Naive B cell (primary cell): ENCODE data around the gene DPYD. TPM values are rescaled to one million over a fixed set of nuclear protein-coding genes. Genes with fewer than 3 reads are reported as not detected.

ENCODE experiments used
- ATAC-seq, 2 donors: fragments of 150-1000 bp; cut with Tn5 transposase; 2 replicates each; pipeline ENCODE4 v1.10.0; 2021; ENCODE audit warnings: low read depth in 2 of 2, mild to moderate bottlenecking in 2 of 2, moderate library complexity in 2 of 2
- DNase-seq: peaks from one replicate; pipeline ENCODE4 v3.0.0; 2022
- H3K27ac Mint-ChIP-seq, 6 donors: one replicate each; pipeline ENCODE4 v1.8.0; 2020 to 2022; ENCODE audit warnings: mild to moderate bottlenecking in 6 of 6, mixed read lengths in 6 of 6, moderate library complexity in 5 of 6, inconsistent platforms in 2 of 6
- H3K27me3 Mint-ChIP-seq, 3 donors: one replicate each; pipeline ENCODE4 v1.8.0; 2021 to 2022; ENCODE audit warnings: mixed read lengths in 3 of 3, mild to moderate bottlenecking in 1 of 3
- H3K36me3 Mint-ChIP-seq, 2 donors: one replicate each; pipeline ENCODE4 v1.8.0; 2020 to 2022; ENCODE audit warnings: mixed read lengths in 2 of 2, inconsistent platforms in 1 of 2, mild to moderate bottlenecking in 1 of 2
- H3K4me1 Mint-ChIP-seq, 3 donors: one replicate each; pipeline ENCODE4 v1.8.0; 2020 to 2022; ENCODE audit warnings: mixed read lengths in 3 of 3, inconsistent platforms in 1 of 3, mild to moderate bottlenecking in 1 of 3, moderate library complexity in 1 of 3
- H3K4me3 Mint-ChIP-seq, 8 donors: one replicate each; pipeline ENCODE4 v1.8.0; 2020 to 2022; ENCODE audit warnings: mild to moderate bottlenecking in 8 of 8, mixed read lengths in 8 of 8, moderate library complexity in 8 of 8, inconsistent platforms in 2 of 8
- H3K9me3 Mint-ChIP-seq, 7 donors: one replicate each; pipeline ENCODE4 v1.8.0; 2020 to 2022; ENCODE audit warnings: mixed read lengths in 7 of 7, mild to moderate bottlenecking in 5 of 7, inconsistent platforms in 2 of 7, moderate library complexity in 1 of 7
- polyA plus RNA-seq, 6 donors: library from polyadenylated mRNA; unstranded; fragments of 300-500 nt; fragmentation: Illumina TruSeq; gene quantifications; one replicate each; pipeline ENCODE4 v1.2.3, GENCODE V29; 2021; ENCODE audit warnings: low read depth in 6 of 6

Gene DPYD
- polyA plus RNA-seq, 6 donors from 2014 or later, result 13.9 to 24.6 (median 19.1) TPM

- H3K27ac Mint-ChIP-seq, result no peak overlapping the region
- no peak for ATAC-seq
- H3K36me3 Mint-ChIP-seq, result no peaks in the 10 kb centered on the region
- no peak for DNase-seq
- no peak overlapping the region for H3K4me3 Mint-ChIP-seq
- H3K9me3 Mint-ChIP-seq, result no peaks in the 10 kb centered on the region
- no peaks in the 10 kb centered on the region for H3K4me1 Mint-ChIP-seq
- no peaks in the 10 kb centered on the region for H3K27me3 Mint-ChIP-seq
Measured at GRCh38 chr1:97499667-97500066, 421.2 kb downstream of the DPYD start.

GRCh38 chr1:97489834-97490233, 431.0 kb downstream of the DPYD start:
- H3K27me3 Mint-ChIP-seq, result no peaks in the 10 kb centered on the region
- no peaks in the 10 kb centered on the region for H3K9me3 Mint-ChIP-seq
- peaks cover 0 to 8% (median 0%) of the 10 kb centered on the region in 3 donors for H3K4me1 Mint-ChIP-seq
- H3K4me3 Mint-ChIP-seq, result no peak overlapping the region
- no peak for ATAC-seq
- no peak for DNase-seq
- H3K27ac Mint-ChIP-seq, result no peak overlapping the region
- H3K36me3 Mint-ChIP-seq, result no peaks in the 10 kb centered on the region

GRCh38 chr1:97488530-97488929, 432.3 kb downstream of the DPYD start:
- ATAC-seq (no peak), DNase-seq (no peak)
- Mint-ChIP-seq H3K9me3 (no peaks in the 10 kb centered on the region), H3K4me3 (peak overlapping the region in 1 of 8 donors; percentile 5), H3K27me3 (no peaks in the 10 kb centered on the region), H3K36me3 (no peaks in the 10 kb centered on the region), H3K4me1 (peaks cover 0 to 4% (median 0%) of the 10 kb centered on the region in 3 donors), H3K27ac (peak overlapping the region in 1 of 6 donors; percentile 62)

GRCh38 chr1:97482022-97482421, 438.8 kb downstream of the DPYD start:
- Mint-ChIP-seq H3K27ac (no peak overlapping the region), H3K36me3 (peaks cover 9 to 13% of the 10 kb centered on the region in 2 donors), H3K9me3 (peaks cover 0 to 10% (median 3%) of the 10 kb centered on the region in 7 donors), H3K4me3 (no peak overlapping the region), H3K27me3 (no peaks in the 10 kb centered on the region), H3K4me1 (no peaks in the 10 kb centered on the region)
- no peak for ATAC-seq
- DNase-seq, result no peak

- no peaks in the 10 kb centered on the region for H3K27me3 Mint-ChIP-seq
- peaks cover 14 to 30% of the 10 kb centered on the region in 2 donors for H3K36me3 Mint-ChIP-seq
- DNase-seq, result no peak
- no peak overlapping the region for H3K4me3 Mint-ChIP-seq
- H3K27ac Mint-ChIP-seq, result peak overlapping the region in 2 of 6 donors; percentile 37 to 70
- ATAC-seq, result no peak
- peaks cover 9 to 13% (median 10%) of the 10 kb centered on the region in 3 donors for H3K4me1 Mint-ChIP-seq
- peaks cover 0 to 23% (median 11%) of the 10 kb centered on the region in 7 donors for H3K9me3 Mint-ChIP-seq
Measured at GRCh38 chr1:97467445-97467844, 453.4 kb downstream of the DPYD start.

GRCh38 chr1:97464305-97464704, 456.5 kb downstream of the DPYD start:
- no peak overlapping the region for H3K4me3 Mint-ChIP-seq
- peaks cover 14 to 25% of the 10 kb centered on the region in 2 donors for H3K36me3 Mint-ChIP-seq
- no peak for ATAC-seq
- H3K27ac Mint-ChIP-seq, result no peak overlapping the region
- peaks cover 14 to 29% (median 28%) of the 10 kb centered on the region in 3 donors for H3K4me1 Mint-ChIP-seq
- no peaks in the 10 kb centered on the region for H3K27me3 Mint-ChIP-seq
- H3K9me3 Mint-ChIP-seq, result peaks cover 0 to 23% (median 11%) of the 10 kb centered on the region in 7 donors
- no peak for DNase-seq

GRCh38 chr1:97461782-97462181, 459.1 kb downstream of the DPYD start:
- Mint-ChIP-seq H3K4me3 (peak overlapping the region in 2 of 8 donors; percentile 20 to 71), H3K4me1 (peaks cover 14 to 29% (median 28%) of the 10 kb centered on the region in 3 donors), H3K27me3 (no peaks in the 10 kb centered on the region), H3K9me3 (peaks cover 0 to 18% (median 8%) of the 10 kb centered on the region in 7 donors), H3K27ac (peak overlapping the region in 1 of 6 donors; percentile 79), H3K36me3 (peaks cover 7 to 10% of the 10 kb centered on the region in 2 donors)
- DNase-seq, result peak; percentile 7
- peak; percentile 47 to 50 for ATAC-seq

GRCh38 chr1:97457446-97458089, 463.3 kb downstream of the DPYD start:
- H3K36me3 Mint-ChIP-seq, result no peaks in the 10 kb centered on the region
- no peak overlapping the region for H3K27ac Mint-ChIP-seq
- H3K4me1 Mint-ChIP-seq, result peaks cover 4 to 20% (median 17%) of the 10 kb centered on the region in 3 donors
- ATAC-seq (no peak), DNase-seq (no peak)
- no peak overlapping the region for H3K4me3 Mint-ChIP-seq
- H3K9me3 Mint-ChIP-seq, result no peaks in the 10 kb centered on the region
- H3K27me3 Mint-ChIP-seq, result no peaks in the 10 kb centered on the region

GRCh38 chr1:97451944-97452343, 468.9 kb downstream of the DPYD start:
- Mint-ChIP-seq H3K27ac (no peak overlapping the region), H3K27me3 (no peaks in the 10 kb centered on the region), H3K36me3 (peaks cover 8 to 16% of the 10 kb centered on the region in 2 donors), H3K4me3 (no peak overlapping the region), H3K9me3 (no peaks in the 10 kb centered on the region), H3K4me1 (no peaks in the 10 kb centered on the region)
- DNase-seq (no peak), ATAC-seq (no peak)

GRCh38 chr1:97451046-97451826, 469.6 kb downstream of the DPYD start:
- H3K4me1 Mint-ChIP-seq, result no peaks in the 10 kb centered on the region
- no peaks in the 10 kb centered on the region for H3K9me3 Mint-ChIP-seq

GRCh38 chr1:97441966-97442365, 478.9 kb downstream of the DPYD start:
- Mint-ChIP-seq H3K9me3 (no peaks in the 10 kb centered on the region), H3K4me3 (no peak overlapping the region), H3K36me3 (peaks cover 0 to under 1% of the 10 kb centered on the region in 2 donors), H3K27me3 (no peaks in the 10 kb centered on the region), H3K27ac (no peak overlapping the region), H3K4me1 (no peaks in the 10 kb centered on the region)
- DNase-seq, result no peak
- ATAC-seq, result no peak

More at GRCh38 chr1:97451046-97451826, 469.6 kb downstream of the DPYD start:
- DNase-seq (no peak), ATAC-seq (no peak)
- Mint-ChIP-seq H3K27me3 (no peaks in the 10 kb centered on the region), H3K27ac (no peak overlapping the region), H3K4me3 (no peak overlapping the region), H3K36me3 (peaks cover 8 to 16% of the 10 kb centered on the region in 2 donors)

- Mint-ChIP-seq H3K27me3 (no peaks in the 10 kb centered on the region), H3K4me1 (no peaks in the 10 kb centered on the region), H3K4me3 (no peak overlapping the region), H3K27ac (no peak overlapping the region), H3K9me3 (no peaks in the 10 kb centered on the region), H3K36me3 (peaks cover 0 to 4% of the 10 kb centered on the region in 2 donors)
- DNase-seq (no peak), ATAC-seq (no peak)
Measured at GRCh38 chr1:97433824-97434177, 487.0 kb downstream of the DPYD start.

GRCh38 chr1:97433094-97433823, 487.6 kb downstream of the DPYD start:
- no peaks in the 10 kb centered on the region for H3K4me1 Mint-ChIP-seq
- no peaks in the 10 kb centered on the region for H3K9me3 Mint-ChIP-seq
- peaks cover 0 to 4% of the 10 kb centered on the region in 2 donors for H3K36me3 Mint-ChIP-seq
- ATAC-seq, result no peak
- no peak overlapping the region for H3K27ac Mint-ChIP-seq
- DNase-seq, result no peak
- no peak overlapping the region for H3K4me3 Mint-ChIP-seq
- no peaks in the 10 kb centered on the region for H3K27me3 Mint-ChIP-seq
